Skeletal muscle tissue (tissue), 4 donors: ENCODE results near the gene C10orf67. TPM values are rescaled to one million over a fixed set of nuclear protein-coding genes. Genes with fewer than 3 reads are reported as not detected.

Source experiments
- H3K27ac ChIP-seq: one replicate; pipeline ENCODE4 v1.7.0; 2013; ENCODE audit warnings: mild to moderate bottlenecking, low read depth, low read length, inconsistent platforms
- H3K27me3 ChIP-seq, 3 donors: one replicate each; pipeline ENCODE4 v1.7.0; 2013; ENCODE audit warnings: low read length in 3 of 3; ENCODE audit not compliant: control insufficient read depth in 3 of 3, insufficient read depth in 3 of 3
- H3K36me3 ChIP-seq, 3 donors: one replicate each; pipeline ENCODE4 v1.7.0; 2013; ENCODE audit warnings: low read length in 3 of 3; ENCODE audit not compliant: control insufficient read depth in 3 of 3, insufficient read depth in 3 of 3
- H3K4me1 ChIP-seq, 3 donors: one replicate each; pipeline ENCODE4 v1.7.0; 2013; ENCODE audit warnings: low read length in 3 of 3, mild to moderate bottlenecking in 3 of 3; ENCODE audit not compliant: control insufficient read depth in 3 of 3, insufficient read depth in 3 of 3
- H3K4me3 ChIP-seq, 3 donors: one replicate each; pipeline ENCODE4 v1.7.0; 2013; ENCODE audit warnings: low read length in 3 of 3
- H3K9ac ChIP-seq, 3 donors: one replicate each; pipeline ENCODE4 v1.7.0; 2013; ENCODE audit warnings: low read length in 3 of 3, mild to moderate bottlenecking in 3 of 3, moderate library complexity in 2 of 3, low read depth in 1 of 3
- H3K9me3 ChIP-seq, 3 donors: one replicate each; pipeline ENCODE4 v1.7.0; 2013; ENCODE audit warnings: low read length in 3 of 3; ENCODE audit not compliant: control insufficient read depth in 3 of 3
- total RNA-seq: library from RNA; depleted of rRNA; stranded (reverse); fragments of >200 nt; gene quantifications from one replicate; pipeline ENCODE4 v1.2.3, GENCODE V29; 2014
- donor health status: Osteomylitis.

C10orf67 gene
- total RNA-seq, 1 donor from 2014 or later, result under 0.01 TPM

- Histone ChIP-seq H3K27ac (no peak overlapping the region), H3K4me1 (no peaks in the 10 kb centered on the region), H3K9me3 (no peaks in the 10 kb centered on the region), H3K9ac (no peak overlapping the region), H3K4me3 (no peak overlapping the region), H3K27me3 (no peaks in the 10 kb centered on the region), H3K36me3 (no peaks in the 10 kb centered on the region)
Observed at GRCh38 chr10:23330948-23331347, 13.6 kb downstream of the C10orf67 start.

- Histone ChIP-seq H3K27ac (no peak overlapping the region), H3K9me3 (no peaks in the 10 kb centered on the region), H3K27me3 (no peaks in the 10 kb centered on the region), H3K4me1 (no peaks in the 10 kb centered on the region), H3K36me3 (no peaks in the 10 kb centered on the region), H3K4me3 (no peak overlapping the region), H3K9ac (no peak overlapping the region)
Observed at GRCh38 chr10:23326544-23327307, 17.9 kb downstream of the C10orf67 start.

GRCh38 chr10:23325132-23325531, 19.5 kb downstream of the C10orf67 start:
- Histone ChIP-seq H3K9me3 (no peaks in the 10 kb centered on the region), H3K36me3 (no peaks in the 10 kb centered on the region), H3K4me1 (no peaks in the 10 kb centered on the region), H3K9ac (no peak overlapping the region), H3K4me3 (no peak overlapping the region), H3K27me3 (no peaks in the 10 kb centered on the region), H3K27ac (no peak overlapping the region)

- Histone ChIP-seq H3K27me3 (no peaks in the 10 kb centered on the region), H3K36me3 (no peaks in the 10 kb centered on the region), H3K9ac (no peak overlapping the region), H3K27ac (no peak overlapping the region), H3K9me3 (no peaks in the 10 kb centered on the region), H3K4me1 (no peaks in the 10 kb centered on the region), H3K4me3 (no peak overlapping the region)
Observed at GRCh38 chr10:23324351-23324750, 20.2 kb downstream of the C10orf67 start.

GRCh38 chr10:23322082-23322481, 22.5 kb downstream of the C10orf67 start:
- H3K9ac ChIP-seq, result no peak overlapping the region
- no peaks in the 10 kb centered on the region for H3K9me3 ChIP-seq
- no peaks in the 10 kb centered on the region for H3K4me1 ChIP-seq
- no peaks in the 10 kb centered on the region for H3K27me3 ChIP-seq
- no peak overlapping the region for H3K27ac ChIP-seq
- no peaks in the 10 kb centered on the region for H3K36me3 ChIP-seq
- H3K4me3 ChIP-seq, result no peak overlapping the region

GRCh38 chr10:23319835-23320234, 24.8 kb downstream of the C10orf67 start:
- H3K36me3 ChIP-seq, result no peaks in the 10 kb centered on the region
- no peak overlapping the region for H3K4me3 ChIP-seq
- no peaks in the 10 kb centered on the region for H3K27me3 ChIP-seq
- no peaks in the 10 kb centered on the region for H3K9me3 ChIP-seq
- H3K27ac ChIP-seq, result no peak overlapping the region
- H3K4me1 ChIP-seq, result peaks cover 0 to 4% (median 1%) of the 10 kb centered on the region in 3 donors
- no peak overlapping the region for H3K9ac ChIP-seq

GRCh38 chr10:23318359-23318758, 26.2 kb downstream of the C10orf67 start:
- no peak overlapping the region for H3K4me3 ChIP-seq
- no peaks in the 10 kb centered on the region for H3K36me3 ChIP-seq
- H3K9me3 ChIP-seq, result no peaks in the 10 kb centered on the region
- no peaks in the 10 kb centered on the region for H3K27me3 ChIP-seq
- no peak overlapping the region for H3K9ac ChIP-seq
- H3K27ac ChIP-seq, result no peak overlapping the region
- peaks cover 0 to 6% (median 4%) of the 10 kb centered on the region in 3 donors for H3K4me1 ChIP-seq

- Histone ChIP-seq H3K27me3 (no peaks in the 10 kb centered on the region), H3K36me3 (no peaks in the 10 kb centered on the region), H3K9ac (no peak overlapping the region), H3K4me1 (peaks cover 0 to 6% (median 4%) of the 10 kb centered on the region in 3 donors), H3K27ac (no peak overlapping the region), H3K9me3 (no peaks in the 10 kb centered on the region), H3K4me3 (no peak overlapping the region)
Observed at GRCh38 chr10:23317416-23317815, 27.2 kb downstream of the C10orf67 start.

- Histone ChIP-seq H3K27ac (no peak overlapping the region), H3K27me3 (no peaks in the 10 kb centered on the region), H3K4me3 (no peak overlapping the region), H3K36me3 (no peaks in the 10 kb centered on the region), H3K9ac (no peak overlapping the region), H3K9me3 (no peaks in the 10 kb centered on the region), H3K4me1 (peaks cover 0 to 6% (median 4%) of the 10 kb centered on the region in 3 donors)
Observed at GRCh38 chr10:23316406-23316805, 28.2 kb downstream of the C10orf67 start.

- Histone ChIP-seq H3K9ac (no peak overlapping the region), H3K27ac (no peak overlapping the region), H3K4me3 (no peak overlapping the region), H3K4me1 (peaks cover 0 to 6% (median 4%) of the 10 kb centered on the region in 3 donors), H3K9me3 (no peaks in the 10 kb centered on the region), H3K27me3 (no peaks in the 10 kb centered on the region), H3K36me3 (no peaks in the 10 kb centered on the region)
Observed at GRCh38 chr10:23315966-23316365, 28.6 kb downstream of the C10orf67 start.
